Hematopoietic multipotent progenitor cell (in vitro differentiated cells): ENCODE results near the gene NKPD1. TPM values are rescaled to one million over a fixed set of nuclear protein-coding genes. Genes with fewer than 3 reads are reported as not detected.
A peak's percentile ranks its signal among the peaks of the same experiment; 100 is the strongest.

Experiments used
- DNase-seq, 3 donors: peaks; one replicate each; pipeline ENCODE4 v3.0.0-alpha.2; 2011 to 2015; ENCODE audit warnings: low read depth in 2 of 3, low spot score in 2 of 3
- total RNA-seq: library from RNA; depleted of rRNA; stranded (reverse); fragments of >200 nt; gene quantifications from one replicate; pipeline ENCODE4 v1.2.3, GENCODE V29; 2012

Gene NKPD1, protein sequence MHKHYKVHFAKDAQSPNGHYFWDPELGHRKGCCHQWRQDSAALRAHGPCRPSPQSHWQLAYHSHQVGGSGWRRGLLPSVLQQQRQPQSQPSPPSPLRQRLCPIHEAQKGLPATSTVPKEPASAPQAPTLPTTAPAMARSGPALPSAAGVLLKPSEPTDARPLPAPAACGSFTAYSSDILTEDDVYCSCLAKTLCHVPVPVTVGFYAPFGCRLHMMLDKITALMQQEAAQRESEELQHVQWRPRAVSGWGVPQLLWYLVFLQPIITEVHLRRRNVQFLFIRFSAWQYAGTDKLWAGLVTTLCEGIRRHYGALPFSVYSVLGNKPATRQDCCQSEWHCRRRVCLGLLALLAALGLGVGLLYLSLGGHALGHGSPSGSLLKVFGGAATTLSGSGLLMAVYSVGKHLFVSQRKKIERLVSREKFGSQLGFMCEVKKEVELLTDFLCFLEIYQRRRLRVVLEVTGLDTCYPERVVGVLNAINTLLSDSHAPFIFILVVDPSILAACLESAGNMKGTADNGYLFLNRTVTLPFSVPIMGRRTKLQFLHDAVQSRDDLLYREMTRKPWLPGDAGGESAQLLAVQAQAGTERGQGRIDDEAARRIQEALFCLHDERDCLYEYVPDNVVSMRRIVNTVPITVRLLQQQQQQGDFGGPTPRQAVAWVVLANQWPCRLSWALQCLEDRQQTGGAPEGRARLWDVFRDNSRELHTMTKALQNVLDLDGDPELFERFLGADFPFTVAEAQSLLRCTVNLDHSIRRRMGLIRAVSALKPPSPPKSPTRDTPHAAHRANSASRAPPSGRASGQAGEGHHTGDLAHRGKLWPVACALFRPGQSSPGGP
- 1.6 TPM for total RNA-seq

- no peak for DNase-seq
Measured at GRCh38 chr19:45160870-45161737, at the start of gene NKPD1. Gene NKPD1, minus strand, starts transcription at chr19:45160982. Its CDS starts 832 bp downstream, at chr19:45160150.

DNA sequence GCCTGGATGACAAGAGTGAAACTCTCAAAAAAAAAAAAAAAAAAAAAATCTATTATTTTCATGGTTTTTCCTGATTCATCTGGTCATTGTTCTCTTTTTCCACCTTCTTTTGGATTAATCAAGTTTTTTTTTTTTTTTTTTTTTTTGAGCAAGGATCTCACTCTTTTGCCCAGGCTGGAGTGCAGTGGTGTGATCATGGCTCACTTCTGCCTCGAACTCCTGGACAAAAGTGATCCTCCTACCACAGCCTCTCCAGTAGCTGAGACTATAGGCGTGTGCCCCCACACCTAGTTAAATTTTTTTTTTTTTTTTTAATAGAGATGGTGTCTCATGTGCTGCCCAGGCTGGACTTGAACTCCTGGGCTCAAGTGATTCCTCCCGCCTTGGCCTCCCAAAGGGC, 45.5 kb upstream of the NKPD1 start:
- no peak for DNase-seq

GRCh38 chr19:45205810-45206209, 45.0 kb upstream of the NKPD1 start:
- no peak for DNase-seq

DNA sequence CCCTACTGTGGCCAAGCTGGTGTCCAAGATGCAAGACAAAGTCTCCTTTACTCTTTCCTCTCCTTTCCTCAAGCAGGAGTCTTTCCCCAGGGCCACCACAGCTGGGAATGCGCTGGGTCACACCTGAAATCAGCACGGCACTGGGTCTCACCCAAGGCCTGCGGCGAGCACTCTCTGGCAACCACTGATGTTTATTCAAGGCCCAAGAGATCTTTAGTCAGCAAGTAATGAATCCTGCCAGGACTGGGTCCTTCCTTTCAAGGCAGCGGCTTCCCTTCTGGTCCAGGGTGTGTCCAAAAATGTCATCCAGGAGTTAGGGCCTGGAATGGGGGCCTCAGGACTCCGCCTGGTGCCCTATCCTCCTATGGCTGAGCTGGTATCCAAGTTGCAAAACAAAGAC, 41.9 kb upstream of the NKPD1 start:
- DNase-seq = no peak

DNA sequence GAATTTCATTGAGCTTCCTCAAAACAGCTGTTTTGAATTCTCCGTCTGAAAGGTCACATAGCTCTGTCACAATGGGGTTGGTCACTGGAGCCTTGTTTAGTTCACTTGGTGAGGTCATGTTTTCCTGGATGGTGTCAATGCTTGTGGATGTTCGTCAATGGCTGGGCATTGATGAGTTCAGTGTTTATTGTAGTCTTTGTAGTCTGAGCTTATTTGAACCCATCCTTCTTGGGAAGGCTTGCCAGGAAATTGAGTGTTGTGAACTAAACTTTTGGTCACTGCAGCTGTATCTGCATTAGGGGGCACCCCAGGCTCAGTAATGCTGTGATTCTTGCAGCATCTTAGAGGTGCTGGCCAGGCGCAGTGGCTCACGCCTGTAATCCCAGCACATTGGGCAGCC, 39.8 kb upstream of the NKPD1 start:
- DNase-seq = peak in 2 of 3 donors; percentile 37 to 63

GRCh38 chr19:45195764-45196163, 35.0 kb upstream of the NKPD1 start:
- DNase-seq = no peak

GRCh38 chr19:45191375-45191774, 30.6 kb upstream of the NKPD1 start:
- no peak for DNase-seq

- DNase-seq = no peak
Measured at GRCh38 chr19:45189971-45190370, 29.2 kb upstream of the NKPD1 start.

- DNase-seq = peak in 2 of 3 donors; percentile 40 to 69
Measured at GRCh38 chr19:45187421-45188100, 26.8 kb upstream of the NKPD1 start.

GRCh38 chr19:45186509-45187334, 25.9 kb upstream of the NKPD1 start:
- DNase-seq = no peak

GRCh38 chr19:45184115-45184514, 23.3 kb upstream of the NKPD1 start:
- no peak for DNase-seq

- no peak for DNase-seq
Measured at GRCh38 chr19:45182758-45183157, 22.0 kb upstream of the NKPD1 start.

GRCh38 chr19:45180936-45181335, 20.2 kb upstream of the NKPD1 start:
- no peak for DNase-seq

GRCh38 chr19:45179892-45180370, 19.1 kb upstream of the NKPD1 start:
- DNase-seq = no peak

- DNase-seq = peak in 2 of 3 donors; percentile 41 to 44
Measured at GRCh38 chr19:45179072-45179891, 18.5 kb upstream of the NKPD1 start.

DNA sequence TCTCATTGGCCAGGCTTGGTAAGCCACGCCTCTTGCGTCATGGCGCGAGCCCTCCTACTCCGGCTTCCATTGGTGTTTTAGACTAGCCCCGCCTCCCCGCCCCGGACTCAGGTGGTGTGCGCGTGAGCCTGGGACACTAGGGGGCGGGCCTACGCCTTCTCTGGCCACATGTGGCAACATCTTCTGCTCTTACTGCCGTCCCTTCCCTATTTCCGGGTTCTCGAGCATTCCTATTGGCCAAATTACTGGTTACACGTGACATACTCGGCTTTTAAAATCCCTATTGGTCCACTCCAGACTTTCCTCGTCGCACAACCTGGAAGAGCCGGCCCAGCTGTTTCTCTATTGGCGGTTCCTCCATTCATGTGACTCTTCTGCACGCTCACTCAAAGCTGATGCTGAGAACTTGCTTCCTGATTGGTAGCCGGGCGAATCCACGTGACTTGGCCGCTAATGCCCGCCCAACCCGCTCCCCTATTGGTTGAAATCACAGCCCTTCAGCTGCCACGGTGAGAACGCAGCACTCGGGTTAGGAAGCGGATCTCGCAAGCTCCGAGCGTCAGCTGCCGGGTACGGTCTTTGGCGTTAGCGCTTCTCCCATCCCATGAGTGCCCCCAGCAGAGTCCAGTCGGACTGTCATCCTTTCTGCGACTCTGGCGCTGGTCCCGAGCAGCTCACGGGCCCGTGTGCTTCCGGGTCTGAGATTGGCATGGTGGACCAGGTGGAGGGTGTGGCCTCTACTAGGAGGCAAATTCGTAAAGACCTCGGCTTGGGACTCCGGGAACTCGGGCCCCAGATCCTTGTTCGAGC, 17.7 kb upstream of the NKPD1 start, which contains the start of gene BLOC1S3:
Gene BLOC1S3 (plus strand): TSS at position 523 of the 810 bp plus-strand sequence. CDS start 513 bp downstream, outside the sequence.
- DNase-seq = peak; percentile 98 to 100 (median 100)

DNA sequence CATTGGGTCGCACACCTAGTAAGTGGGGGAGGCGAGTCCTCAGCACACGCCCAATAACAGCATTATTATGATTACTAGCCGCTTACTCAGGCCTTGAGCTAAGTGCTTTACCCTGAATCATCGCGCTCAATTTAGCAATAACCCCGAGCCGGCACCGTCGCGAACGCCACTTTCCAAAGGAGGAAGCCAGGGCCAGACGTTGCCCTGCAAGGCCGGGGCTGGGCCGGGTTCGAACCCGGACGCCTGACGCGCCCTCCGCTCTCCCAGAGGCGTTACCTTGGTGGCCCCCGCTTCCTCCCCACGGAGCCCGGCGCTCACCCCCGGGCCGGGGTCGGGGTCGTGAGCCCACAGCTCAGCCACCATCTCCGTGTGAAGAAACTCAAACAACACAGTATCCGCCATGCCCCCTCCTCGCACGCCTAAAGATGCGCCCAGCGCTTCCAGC, 17.1 kb upstream of the NKPD1 start, which contains the start of gene TRAPPC6A:
Gene TRAPPC6A (minus strand): TSS at position 421 of the 445 bp plus-strand sequence. CDS start 19 bp downstream, at position 402.
- DNase-seq = no peak
